Stimulated activated CD8-positive, alpha-beta memory T cell treated with anti-CD3 and anti-CD28 coated beads, Interleukin-12 subunit alpha, Interleukin-12 subunit beta, amount 100 ng/mL, for 1 hour (primary cell): ENCODE results near the gene POLD2.

Experiments
- DNase-seq: peaks from one replicate; pipeline ENCODE4 v3.0.0-alpha.2; 2020; ENCODE audit warnings: low read depth

Gene POLD2

DNA sequence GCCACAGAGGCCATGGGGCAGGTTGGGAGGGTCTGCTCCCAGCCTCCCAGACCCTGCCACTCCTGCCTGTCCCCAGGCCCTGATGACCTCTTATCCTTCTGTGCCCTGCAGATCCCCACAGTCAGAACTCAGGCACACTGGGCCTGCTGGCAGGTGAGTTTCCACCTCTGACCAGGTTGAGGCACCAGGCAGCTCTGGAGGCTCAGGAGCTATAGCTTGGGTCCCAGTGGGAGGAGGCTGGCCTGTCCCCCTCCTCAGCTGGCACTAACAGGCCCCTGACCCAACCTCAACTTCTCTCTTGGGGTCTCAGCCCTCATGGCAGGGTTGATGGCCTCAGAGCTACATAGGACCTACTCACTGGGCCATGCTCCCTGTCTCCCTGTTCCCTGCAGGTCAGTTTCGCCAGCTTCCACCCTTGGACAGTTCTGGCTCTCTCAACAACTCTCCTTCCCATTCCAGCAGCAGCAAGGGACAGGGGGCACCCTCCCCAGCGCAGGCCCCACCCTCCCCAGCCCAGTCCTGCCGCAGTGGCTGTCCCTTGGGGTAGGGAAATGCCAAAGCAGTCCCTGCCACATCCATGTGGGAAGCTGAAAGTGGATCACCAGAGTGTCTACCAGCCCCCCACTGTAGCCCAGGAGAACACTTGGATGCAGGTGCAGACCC, 21.9 kb downstream of the POLD2 start:
- DNase-seq: no peak

DNA sequence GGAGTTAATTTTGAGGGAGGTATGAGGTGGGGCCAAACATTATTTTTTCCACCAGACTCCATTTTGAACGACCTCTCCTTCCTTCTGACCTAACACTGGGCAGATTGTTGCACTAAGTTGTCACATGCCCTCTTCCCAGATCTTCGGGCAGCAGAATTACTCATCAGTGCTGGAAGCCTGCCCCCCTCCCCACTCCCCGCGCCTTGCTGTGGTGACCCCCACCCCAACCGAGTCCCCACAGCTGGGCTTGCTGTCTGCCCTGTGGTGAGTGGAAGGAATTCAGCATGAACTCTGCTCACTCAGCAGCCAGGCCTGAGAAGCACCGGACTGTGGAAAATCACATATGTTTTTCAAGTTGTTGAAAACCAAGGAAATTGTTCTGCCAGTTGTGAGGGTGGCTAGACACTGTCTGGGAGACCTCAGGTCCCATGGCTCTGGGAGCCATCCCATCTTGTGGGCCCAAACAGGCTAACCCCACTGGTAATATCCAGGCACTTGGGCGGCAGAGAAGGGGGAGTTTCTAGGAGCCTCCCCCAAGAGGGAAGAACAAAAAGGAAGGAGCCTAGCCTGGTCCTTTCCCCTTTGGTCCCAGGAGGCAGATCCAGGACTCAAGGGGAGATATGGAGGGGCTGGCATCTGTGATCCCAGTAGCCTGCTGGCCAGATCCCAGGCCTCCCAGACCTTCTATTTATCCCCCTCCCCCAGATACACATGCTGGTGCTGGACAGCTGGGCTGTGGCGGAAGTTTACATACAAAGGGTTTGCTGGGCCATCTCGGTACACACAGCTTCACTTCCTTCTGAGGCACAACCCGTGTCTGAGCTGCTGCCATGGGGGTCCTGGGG, 22.7 kb downstream of the POLD2 start:
- DNase-seq: no peak

DNA sequence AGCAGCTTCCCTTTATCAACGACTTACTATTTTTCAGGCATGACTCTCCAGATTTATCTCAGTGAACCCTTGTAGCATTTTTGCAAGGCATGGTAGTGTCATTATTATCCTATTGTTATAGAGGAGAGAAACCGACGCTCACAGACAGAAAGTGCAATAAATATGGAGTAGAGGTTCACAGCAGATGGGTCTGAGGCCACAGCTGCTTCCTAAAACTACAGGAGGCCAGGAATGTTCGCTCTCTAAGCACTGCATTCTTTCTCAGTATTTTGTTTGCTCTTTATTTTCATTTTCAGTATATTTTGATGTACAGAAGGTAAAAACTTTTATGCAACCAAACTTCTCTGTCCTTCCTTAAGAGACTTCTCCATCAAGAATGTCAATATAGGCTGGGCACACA, 23.7 kb downstream of the POLD2 start:
- DNase-seq: no peak

DNA sequence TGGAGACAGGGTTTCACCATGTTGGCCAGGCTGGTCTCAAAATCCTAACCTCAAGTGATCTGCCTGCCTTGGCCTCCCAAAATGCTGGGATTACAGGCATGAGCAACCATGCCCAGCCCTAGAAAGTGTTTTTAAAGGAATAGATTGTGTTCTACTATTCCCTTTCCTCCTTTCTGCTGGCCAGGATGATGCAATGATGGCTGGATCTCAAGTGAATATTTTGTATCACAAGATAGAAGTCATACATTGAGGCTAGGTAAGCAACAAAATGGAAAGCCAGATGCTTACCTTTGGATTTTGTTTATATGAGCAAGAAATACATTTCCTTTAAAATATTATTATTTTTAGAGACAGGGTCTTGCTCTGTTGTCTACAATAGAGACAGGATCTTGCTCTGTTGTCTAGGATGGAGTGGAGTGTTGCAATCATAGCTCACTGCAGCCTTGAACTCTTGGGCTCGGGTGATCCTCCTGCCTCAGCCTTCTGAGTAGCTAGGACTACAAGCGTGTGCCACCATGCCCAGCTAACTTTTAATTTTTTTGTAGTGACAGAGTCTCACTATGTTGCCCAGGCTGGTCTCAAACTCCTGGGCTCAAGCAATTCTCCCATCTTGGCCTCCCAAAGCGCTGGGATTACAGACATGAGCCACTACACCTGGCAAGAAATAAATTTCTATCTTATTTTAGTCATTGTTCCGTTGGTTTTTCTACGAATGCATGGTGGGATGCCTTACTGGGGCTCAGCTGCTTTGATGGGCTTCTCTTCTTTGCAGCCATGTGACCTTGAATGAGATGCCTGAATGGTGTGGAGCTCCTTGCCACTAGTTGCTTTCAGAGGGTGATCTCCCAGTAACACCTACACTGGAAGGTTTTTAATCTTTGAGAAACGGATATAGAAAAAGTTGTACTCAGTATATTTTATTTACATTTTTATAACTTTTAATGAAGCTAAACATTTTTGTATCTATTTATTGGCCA, 25.0 kb downstream of the POLD2 start:
- DNase-seq: no peak

DNA sequence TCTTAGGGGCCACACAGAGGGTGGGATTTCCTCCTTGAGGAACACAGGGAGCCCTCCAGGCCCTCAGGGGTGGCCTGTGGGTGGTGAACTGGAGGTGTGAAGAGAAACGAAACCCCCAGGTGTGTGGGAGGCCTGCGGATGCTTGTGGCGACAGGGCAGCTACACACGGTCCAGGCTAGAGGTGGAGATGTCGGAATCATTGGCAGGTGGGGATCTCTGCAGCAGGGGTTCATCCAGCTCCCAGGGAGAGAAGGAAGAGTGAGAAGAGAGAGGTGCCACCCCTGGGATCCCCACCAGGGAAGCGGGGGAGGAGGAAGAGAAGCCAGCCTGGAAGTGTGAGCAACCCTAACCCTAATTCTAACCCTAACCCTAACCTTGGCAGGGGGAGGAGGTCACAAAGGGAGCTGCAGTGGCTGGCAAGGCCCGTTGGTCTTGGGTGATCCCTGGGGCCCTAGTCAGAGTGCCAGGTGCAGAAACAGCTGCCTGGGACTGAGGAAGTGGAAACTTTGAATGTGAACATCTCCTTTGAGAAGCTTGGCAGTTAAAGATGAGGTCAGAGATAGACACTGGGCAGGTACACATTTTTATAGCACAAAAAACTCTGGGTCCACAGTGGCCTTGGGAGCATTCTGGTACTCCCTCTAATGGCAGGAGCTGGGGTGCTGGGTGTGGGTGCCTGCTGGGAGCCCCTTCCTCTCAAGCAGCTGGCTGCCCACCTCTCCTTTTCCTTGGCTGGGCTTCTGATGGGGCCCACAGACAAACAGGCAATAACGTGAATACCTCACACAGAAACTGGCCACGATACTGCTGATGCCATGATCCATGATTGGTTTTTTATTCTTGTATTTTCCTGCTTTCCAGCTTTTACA, 26.1 kb downstream of the POLD2 start:
- no peak for DNase-seq

DNA sequence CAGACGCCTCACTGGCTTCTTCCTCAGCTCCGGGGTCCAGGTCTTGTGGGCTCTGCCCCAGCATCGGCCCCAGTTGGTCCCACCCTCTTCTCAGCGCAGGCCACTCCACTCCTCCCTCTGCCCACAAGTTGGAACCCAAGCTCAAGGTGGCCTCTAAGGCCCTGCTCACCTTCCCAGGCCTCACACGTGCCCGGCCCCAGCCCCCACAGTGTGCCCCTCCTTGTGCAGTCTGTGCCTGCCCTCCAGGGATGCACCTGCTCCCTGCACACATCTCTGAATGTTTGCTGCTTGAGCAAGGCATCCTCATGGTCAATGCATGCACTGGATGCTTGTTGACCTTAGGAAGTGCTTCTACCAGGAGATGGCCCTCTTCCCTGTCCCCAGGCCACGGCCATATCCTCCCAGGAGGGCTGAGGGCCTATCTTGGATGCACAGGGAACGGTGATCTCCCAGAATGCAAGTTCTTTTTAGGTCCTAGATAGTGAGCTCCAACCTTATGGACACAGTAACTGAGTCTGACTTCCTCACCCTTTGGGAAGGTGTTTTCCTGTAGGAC, 26.9 kb downstream of the POLD2 start:
- no peak for DNase-seq

DNA sequence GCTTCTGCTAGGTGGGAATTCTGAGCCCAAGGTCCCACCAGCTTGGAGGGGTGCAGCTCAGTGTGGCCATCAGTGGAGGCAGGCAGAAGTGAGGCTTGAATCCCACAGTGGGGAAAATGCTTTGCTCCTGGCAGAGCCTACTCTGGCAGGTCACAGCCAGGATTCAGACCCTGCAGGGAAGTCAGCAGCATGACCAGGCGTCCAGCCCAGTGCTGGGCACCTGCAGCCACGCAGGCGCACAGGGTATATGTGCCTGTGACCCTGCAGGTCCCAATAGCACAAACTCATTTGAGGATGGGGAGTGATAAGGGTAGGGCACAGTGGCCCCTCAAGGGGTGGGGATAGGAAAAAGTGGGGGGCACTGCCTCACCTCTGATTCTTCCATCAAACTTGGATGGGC, 27.6 kb downstream of the POLD2 start:
- no peak for DNase-seq

DNA sequence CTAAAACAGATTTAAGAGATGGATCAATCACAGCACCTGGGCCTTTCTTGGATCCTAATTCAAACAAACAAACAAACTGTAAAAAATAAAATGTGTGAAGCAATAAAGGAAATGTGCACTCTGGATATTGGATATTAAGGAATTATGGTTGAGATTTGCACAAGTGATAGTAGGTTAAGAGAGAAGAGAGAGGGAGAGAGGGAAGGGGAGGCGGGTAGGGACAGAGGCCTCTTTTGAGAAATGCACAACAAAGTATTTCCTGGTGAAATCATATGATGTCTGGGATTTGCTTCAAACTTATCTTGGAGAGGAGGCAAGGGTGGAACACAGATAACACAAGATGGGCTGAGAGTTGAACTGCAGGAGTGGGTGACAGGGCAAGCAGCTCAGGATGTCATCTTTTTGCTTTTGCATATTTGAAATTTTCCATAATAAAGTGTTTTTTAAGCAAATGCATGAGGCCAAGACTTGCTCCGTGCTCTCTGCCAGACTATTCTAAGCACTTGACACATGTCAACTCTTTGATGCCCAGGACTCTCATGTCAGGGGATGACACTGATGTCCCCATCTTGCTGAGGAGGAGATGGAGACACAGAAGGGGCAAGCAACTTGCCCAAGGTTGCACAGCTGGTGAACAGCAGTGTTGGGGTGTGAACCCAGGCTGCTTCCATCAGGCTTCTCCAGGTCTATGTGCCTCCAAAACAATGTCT, 28.3 kb downstream of the POLD2 start:
- DNase-seq: no peak

DNA sequence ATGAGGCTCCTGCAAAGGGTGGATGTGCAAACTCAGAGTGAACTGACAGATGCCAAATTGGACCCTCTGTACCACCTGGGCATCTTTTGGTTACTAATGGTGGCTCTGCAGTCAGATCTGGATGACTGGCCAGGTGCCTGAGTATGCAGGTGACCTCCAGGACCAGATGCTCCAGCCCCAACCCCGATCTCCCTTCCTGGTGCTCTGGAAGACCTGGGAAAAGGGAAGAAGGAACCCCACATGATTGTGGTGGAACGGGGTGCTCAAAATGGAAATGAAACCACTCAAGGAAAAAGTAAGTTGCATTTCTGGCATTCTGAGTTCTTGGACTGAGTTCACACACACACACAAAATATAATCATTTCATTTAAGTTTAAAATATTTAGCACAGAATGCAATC, 29.0 kb downstream of the POLD2 start:
- no peak for DNase-seq

DNA sequence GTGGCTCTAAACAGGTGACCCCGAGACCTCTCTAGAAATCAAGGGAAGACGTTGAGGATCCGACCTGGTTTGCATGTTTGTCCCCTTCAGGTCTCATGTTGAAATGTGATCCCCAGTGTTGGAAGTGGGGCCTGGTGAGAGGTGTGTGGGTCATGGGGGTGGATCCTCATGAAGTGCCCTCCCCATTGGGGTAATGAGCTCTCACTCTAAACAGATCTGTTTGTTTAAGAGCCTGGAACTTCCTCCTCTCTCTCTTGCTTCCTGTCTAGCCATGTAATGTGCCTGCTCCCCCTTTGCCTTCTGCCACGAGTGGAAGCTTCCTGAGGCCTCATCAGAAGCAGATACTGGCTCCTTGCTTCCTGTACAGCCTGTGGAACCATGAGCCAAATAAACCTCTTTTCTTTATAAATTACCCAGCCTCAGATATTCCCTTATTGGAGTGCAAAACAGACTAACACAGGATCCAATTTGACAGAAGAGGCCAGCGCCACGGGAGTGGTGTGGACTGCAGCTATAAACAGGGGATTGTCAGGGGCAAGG, 30.2 kb downstream of the POLD2 start:
- no peak for DNase-seq

DNA sequence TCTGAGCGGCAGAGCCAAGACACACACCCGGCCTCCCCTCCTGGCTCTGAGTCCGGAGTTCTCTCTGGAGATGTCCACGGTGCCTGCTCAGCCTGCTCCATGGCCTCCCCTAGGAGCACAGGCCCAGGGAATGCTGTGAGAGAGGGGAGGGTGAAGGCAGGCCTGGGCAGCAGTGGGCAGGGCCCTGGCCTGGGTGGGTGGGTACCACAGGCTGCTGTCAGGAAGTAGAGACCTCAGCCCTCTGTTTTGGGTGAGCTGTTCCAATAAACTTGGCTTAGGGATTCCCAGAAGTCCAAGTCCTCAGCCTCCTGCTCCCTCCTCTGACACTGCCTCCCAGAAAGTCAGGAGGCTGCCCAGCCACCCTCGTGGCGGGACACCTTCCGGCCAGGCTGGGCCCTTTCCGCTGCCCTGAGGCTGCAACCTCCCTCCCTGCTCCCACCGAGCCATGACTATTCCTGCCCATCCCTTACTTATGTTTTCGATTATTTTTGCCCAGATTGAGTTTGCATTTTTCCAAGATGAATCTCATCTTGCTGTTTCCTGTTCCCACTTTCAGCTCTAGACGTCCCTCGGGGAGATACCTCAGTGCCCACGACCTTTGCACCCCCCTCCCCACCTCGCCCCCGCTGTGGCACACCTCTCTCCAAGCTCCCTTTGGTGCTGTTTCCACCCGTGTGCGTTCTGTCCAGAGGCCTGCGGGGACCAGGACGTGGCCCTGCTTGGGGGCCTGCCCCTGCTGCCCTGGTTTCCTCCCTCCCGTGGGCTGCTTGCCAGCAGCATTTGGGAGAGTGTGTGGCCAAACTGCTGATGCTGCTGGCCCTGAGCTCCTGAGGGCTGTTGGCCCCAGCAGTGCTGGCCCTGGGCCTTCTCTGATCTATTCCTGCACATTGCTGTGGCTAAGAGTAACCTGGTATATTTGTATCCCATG, 35.2 kb downstream of the POLD2 start:
- no peak for DNase-seq

DNA sequence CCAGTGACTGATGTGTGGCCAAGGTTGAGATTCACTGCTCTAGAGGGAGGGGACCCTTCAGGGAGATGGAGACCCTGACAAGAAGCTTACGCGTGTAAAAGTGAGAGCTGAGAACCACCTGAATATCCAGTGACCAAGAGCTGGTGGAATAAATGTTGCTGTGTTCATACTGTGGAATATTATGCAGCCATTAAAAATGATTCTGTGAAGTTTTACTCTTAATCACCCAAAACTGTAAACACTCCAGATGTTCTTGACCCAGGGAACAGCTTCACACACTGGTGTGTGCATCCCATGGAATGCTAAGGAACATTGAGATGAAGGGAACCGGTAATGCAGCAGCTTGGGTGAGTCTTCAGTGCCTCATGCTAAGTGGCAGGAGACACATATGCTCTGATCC, 36.7 kb downstream of the POLD2 start:
- no peak for DNase-seq

DNA sequence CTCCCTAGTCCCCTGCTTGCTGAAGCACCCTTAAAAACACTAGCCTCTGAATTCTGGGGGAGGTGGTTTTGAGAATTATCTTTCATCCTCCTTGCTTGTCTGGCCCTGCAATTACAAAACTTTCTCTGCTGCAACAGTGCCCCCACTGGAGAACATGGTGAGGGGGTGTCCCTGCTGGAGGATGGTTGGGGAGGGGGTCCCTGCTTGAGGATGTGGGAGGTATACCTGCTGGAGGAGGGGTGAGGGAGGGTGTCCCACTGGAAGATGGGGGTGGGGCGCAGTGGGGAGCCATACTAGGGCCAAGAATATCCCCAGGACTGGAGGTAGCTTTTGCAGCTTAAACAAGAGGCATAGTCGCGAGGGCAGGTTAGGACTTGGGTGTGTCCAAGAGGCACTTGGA, 37.8 kb downstream of the POLD2 start:
- no peak for DNase-seq

DNA sequence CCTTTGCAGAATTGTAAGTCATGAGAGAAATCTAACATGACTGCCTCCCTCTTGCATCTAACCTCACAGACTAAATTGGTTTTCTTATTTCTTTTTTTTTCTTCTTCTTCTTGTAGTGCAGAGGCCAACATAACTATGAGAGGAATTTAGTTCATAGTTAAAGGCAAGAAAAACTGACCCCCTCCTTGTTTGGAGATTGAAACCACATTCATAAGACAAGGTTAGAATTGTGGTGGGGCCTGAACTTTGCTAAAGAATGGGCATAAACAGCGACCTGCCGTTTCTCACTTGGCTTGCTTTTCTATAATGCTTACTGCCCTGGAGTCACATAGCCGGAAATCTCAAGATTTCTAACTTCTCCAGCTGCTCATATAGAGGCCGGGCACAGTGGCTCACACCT, 38.6 kb downstream of the POLD2 start:
- DNase-seq: no peak

DNA sequence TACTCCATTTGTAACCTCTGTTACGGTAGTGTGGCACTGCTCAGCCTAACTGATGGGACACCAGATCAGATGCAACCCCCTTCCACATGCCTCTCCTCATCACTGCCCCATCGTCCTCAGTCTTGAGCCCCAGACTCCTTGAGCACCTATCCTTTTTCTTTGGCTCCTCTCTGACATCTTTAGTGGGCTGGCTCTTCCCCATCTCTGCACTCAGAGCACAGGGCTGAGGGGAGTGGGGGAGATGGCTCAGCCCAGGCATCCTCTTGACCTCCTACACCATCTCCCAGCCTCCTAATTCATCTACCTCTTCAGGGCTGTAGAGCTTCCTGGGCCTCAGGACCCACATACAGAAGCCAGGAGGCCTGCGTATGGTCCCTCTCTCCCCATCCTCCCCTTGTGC, 39.6 kb downstream of the POLD2 start:
- DNase-seq: no peak

DNA sequence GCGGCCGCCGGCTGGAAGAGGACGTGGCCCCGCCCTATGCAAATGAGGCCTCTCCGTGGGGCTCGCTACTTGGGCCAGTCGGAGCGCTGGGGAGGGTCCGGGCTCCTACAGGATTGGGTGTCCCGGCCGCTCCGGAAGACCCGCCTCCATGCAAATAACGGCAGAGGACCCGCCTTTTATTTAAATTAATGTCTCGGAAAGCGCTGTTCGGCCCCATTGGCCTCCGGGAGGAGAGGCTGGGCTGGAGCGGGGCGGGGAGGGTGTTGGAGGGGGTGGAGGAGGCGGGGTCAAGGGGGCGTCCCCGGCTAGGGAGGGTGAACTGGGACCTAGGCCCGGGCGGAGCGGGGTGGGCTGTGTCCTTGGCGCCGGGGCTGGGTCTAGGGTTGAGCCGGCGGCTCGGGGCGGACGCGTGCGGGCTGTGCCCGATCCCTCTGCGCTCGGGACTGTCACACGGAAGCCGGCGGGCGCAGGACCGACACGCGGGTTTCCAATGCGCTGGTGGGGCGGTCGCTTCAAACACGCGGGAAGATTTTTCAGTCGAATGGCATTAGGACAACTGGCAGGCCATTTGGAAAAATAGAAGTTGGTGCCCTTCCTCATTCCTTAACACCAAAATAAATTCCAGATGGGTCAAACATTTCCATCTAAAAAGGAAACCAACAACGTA, 40.7 kb downstream of the POLD2 start:
- peak; percentile 97 for DNase-seq

DNA sequence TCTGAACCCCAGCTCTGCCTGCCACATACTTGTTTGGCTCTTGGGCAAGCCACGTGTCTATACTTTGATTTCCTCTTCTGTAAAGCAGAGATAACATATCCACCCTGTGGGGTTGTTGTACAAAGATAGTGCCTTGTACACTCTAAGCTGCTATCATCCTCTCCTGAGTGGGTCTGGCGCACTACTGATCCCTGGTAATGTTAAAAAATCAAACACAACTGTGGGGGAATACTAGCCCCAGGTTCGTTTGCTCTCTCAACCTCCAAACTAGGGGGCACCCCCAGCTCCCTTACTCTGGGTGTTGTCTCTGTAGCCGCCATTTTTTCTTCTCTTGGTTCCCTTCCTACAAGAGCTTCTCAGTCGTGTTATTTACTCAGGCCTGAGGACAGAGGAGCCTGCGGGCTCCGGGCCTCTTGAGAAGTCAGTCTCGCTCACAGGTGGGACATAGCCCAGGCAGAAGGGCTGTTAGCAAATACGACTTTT, 42.0 kb downstream of the POLD2 start:
- no peak for DNase-seq

DNA sequence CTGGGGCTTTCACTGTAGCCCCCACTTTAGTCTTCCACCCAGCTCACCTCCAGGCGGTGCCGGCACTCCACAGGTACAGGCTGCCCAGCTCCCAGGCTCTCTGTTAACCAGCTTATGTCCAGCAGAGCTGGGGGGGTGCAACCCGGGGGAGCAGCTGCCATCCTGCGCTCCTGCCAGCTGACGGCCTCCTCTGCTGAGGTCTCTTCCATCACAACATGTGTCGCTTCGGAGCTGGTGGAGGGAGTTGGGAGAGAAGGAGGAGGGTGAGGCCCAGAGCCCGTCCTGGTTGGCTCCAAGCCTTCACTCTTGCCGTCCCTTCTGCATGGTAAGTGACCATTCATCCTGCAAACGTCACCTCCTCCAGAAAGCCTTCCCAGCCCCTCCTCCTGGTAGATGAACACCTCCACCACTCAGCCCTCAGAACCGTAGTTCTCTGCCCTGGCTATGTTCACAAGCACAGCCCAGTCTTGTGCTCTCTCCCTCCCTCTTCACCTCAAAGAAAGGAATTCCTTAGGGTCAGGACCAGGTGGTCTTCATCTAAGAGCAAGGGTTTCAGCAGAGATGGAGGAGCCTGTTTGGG, 42.6 kb downstream of the POLD2 start:
- no peak for DNase-seq
